ENCODE results near the gene RAX2.
"Not testable (repeated sequence)": the region's sequence is repeated elsewhere in the genome, so short reads cannot be mapped to it uniquely, and the experiment has no call there.

RAX2 gene

DNA sequence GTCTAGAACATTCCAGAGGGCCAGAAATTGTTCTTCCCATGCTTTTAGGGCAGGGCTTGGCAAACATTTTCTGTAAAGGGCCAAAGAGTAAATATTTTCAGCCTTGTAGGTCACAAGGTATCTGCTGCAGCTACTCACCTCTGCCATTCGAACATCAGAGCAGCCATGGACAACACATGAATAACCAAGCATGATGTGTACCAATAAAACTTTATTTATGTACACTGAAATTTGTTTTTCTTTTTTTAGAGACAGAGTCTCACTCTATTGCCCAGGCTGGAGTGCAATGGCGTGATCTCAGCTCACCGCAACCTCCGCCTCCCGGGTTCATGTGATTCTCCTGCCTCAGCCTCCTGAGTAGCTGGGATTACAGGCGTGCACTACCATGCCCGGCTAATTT lies 14.3 kb downstream of the RAX2 start:
- DNase-seq = not testable (repeated sequence)

DNA sequence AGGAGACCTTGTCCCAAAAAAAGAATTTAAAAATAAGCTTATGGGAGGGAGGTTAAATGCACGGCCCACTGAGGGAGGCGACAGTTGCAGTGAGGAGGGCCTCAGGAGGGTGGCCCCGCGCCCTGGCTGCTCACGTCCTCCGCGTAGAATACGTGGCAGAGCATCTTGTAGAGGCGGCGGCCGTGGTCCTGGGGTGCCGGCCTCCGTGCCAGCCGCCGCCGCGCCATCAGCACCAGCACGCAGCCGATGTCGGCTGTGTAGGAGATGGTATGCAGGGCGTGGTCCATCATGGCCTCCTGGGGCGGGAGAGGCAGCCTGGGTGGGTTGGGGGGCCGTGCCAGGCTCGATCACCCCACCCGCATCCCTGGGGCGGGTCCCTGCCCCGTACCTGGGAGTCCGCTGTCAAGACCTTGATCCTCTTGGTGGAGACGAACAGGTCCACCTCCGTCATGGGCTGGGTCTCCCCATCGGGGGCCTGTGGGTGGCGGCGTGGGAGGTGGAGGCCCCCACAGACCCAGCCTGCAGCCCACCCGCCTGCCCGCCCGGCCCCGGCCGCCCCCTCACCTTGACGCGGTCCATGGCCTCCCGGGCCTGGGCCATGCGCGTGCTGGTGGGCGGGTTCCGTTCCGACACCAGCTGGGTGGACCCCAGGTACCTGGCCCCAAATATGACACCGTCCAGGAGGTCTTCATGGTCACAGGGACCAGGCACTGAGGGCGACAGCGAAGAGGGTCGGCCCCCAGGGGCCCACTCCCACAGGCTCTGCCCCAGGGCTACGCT lies 18.2 kb downstream of the RAX2 start:
- DNase-seq = no peak

DNA sequence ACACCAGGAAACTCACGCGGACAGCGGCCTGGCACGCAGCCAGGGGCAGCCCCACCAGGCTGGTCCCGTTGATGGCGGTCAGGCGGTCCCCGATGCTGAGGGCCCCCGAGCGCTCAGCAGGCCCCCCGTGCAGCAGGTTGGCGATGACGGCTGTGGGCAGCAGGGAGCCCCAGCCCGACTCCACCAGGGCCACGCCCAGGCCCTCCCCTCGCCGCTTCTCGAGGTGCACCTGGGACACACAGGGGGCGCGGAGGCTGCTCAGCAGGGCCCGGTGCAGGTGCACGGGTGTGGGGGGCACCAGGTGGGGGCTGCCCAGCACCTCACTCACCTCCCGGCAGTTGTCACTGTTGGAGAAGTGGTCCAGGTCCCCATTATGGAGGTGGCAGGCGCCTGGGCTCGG lies 19.5 kb downstream of the RAX2 start:
- DNase-seq = no peak

DNA sequence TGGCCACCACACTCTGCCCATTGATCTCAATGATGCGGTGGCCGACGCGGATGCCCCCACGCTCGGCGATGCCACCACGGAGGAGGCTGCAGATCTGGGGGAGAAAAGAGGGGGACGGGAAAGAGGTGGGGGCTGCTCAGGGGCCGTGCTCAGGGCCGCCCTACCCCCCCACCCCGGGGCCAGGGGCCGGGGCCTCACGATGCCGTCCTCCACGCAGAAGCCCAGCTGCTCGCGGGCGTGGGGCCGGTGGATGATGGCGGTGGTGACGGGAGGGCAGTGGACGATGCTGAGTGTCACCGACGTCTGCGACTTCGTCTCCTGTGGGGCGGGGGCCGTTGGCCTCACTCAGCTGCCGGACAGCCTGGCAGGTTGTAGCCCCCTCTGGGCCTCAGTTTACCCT lies 20.8 kb downstream of the RAX2 start:
- no peak for DNase-seq

DNA sequence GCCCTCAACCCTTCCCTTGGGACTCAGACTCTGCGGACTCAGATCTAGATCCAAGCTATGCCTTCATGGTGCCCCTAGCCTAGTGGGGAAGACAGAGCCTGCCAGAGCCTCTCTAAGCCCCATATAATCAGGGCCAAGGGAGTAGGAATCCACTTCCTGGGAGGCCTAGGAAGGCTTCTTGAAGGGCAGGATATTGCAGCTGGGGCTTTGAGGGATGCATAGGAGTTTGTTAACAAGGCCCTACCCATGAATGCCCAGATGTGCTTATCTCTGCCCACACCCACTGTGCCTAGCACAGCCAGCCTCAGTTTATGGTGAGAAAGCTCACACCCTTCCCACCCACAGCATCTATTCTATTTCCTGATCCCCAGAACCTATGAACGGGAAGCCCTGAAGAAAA lies 21.8 kb downstream of the RAX2 start:
- no peak for DNase-seq

DNA sequence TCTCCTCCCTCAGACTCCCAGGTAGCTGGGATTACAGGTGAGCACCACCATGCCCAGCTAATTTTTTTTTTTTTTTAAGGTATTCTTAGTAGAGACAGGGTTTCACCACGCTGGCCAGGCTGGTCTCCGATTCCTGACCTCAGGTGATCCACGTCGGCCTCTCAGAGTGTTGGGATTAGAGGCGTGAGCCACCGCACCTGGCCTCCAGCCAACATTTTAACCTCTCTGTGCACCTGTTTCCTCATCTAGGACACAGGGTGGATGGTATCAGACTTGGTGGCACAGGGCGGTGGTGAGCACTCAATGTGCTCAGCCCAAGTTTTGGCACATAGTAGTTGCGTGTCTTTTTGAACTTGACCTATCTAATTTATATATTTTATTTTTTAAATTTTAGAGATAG lies 23.1 kb downstream of the RAX2 start:
- no peak for DNase-seq

DNA sequence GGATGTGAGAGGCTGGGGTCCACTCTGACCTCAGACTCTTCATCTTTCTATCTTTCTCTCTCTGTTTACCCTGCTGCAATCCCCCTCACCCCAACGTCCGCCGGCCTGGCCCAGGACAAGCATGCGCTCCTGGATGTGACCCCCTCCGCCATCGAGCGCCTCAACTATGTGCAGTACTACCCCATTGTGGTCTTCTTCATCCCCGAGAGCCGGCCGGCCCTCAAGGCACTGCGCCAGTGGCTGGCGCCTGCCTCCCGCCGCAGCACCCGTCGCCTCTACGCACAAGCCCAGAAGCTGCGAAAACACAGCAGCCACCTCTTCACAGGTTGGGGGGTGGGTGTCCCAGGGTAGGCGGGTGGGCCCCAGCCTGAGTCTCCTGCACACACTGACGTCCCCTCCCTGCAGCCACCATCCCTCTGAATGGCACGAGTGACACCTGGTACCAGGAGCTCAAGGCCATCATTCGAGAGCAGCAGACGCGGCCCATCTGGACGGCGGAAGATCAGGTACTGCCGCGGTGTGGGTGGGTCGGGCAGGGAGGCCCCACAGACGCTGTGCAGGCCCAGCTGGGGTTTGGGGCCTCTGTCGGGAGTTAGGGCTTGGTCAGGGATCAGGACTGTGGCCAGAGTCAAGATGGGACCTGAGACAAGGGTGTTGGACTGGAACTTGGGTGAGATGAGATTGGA lies 25.5 kb downstream of the RAX2 start:
- DNase-seq = no peak

DNA sequence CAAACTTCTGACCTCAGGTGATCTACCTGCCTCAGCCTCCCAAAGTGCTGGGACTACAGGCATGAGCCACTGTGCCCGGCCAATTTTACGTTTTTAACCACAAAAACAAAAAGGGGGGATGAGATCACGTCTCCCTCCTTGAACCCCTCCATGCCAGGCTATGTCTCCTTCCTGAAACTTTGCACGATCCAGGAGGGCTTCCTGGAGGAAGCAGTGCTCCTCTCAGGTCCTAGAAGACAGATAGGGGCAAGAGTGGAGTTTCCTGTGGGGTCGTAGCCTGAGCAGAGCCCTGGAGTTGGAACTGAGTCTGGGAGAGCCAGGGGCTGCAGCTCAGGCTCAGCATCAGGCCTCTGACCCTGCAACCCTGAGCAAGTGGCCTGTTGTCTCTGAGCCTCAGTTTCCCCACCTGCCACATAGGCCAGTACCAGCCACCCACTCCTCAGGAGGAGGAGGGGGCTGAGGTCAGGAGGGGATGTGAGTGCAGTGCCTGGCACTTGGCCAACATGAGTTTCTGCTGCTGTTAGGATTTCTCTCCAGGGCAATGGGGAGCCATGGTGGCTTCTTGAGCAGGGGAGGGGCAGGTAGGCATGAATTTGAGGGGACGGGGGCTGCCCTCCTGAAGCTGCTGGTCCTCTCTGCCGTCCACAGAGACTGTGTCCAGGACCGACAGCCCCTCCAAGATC lies 26.5 kb downstream of the RAX2 start:
- no peak for DNase-seq

DNA sequence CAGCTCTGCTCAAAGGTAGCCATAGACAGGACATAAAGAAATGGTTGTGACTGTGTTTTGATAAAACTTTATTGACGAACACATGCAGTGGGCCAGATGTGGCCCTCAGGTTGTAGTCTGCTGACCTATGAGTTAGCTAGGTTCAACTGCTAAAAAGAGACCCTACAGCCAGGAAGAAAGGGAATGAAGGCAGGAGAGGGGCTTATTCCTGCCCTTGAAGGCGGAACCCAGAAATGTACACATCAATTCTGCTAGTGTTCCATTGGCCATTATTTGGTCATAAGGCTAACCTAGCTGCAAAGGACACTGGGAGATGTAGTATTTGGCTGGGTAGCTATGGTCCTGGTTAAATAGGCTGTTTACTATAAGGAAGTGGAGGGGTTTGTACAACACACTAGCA lies 28.5 kb downstream of the RAX2 start:
- no peak for DNase-seq

DNA sequence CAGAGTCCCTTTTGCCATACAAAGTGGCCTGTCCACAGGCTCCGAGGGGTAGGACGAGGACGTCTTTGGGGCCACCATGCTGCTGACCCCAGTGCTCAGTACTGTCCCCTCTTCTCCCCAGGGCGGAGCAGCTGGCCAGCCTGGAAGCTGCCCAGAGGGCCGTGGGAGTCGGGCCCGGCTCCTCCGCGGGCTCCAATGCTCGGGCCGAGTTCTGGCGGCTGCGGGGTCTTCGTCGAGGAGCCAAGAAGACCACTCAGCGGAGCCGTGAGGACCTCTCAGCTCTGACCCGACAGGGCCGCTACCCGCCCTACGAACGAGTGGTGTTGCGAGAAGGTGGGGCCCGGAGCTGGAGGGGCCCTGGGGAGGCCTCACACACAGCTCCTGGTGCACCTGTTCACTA lies 31.6 kb downstream of the RAX2 start:
- DNase-seq = no peak

DNA sequence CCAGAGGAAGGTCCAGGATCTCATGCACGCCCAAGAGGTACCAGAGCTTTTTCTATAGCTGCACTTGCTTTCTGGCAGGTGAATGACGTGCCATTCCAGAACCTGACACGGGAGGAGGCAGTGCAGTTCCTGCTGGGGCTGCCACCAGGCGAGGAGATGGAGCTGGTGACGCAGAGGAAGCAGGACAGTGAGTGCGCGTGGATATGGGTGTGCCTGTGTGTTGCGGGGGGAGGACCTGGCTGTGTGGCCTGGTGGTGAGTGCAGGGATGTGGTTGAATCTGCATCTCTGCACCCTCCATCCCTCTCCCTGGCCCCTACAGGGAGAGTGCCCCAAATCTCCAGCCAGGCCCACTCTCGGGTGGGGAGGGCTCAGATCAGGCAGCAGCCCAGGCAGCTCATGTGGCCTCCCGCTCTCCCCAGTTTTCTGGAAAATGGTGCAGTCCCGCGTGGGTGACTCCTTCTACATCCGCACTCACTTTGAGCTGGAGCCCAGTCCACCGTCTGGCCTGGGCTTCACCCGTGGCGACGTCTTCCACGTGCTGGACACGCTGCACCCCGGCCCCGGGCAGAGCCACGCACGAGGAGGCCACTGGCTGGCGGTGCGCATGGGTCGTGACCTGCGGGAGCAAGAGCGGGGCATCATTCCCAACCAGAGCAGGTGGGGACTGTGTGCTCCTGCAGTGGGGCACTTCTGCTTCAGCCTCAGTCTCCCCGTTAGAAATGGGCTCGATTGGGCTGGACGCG lies 33.4 kb downstream of the RAX2 start:
- no peak for DNase-seq

DNA sequence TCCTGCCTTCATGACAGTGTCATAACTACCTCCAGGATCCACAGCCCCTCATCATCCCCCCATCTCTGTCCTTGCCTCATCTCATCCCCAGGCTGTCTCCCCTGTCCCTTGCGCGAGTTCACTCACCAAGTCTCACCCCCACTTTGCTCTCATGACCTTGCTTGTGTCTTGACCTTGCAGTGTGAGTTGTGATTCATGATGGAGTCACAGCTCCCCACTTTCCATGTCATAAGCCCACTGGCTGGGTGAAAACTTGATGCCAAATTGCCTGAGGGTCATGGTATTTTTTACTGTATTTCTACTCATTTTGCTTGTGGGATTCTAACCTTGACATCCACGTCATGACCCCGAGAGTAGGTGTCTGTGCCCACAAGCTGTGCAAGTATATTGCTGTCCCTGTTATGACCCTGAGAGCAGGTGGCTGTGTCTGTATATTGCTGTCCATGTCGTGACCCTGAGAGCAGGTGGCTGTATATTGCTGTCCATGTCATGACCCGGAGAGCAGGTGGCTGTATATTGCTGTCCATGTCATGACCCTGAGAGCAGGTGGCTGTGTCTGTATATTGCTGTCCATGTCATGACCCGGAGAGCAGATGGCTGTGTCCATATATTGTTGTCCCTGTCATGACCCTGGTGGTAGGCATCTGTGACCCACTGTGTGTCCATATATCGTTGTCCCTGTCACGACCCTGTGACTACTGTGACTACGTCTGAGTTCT lies 34.4 kb downstream of the RAX2 start:
- DNase-seq = no peak

DNA sequence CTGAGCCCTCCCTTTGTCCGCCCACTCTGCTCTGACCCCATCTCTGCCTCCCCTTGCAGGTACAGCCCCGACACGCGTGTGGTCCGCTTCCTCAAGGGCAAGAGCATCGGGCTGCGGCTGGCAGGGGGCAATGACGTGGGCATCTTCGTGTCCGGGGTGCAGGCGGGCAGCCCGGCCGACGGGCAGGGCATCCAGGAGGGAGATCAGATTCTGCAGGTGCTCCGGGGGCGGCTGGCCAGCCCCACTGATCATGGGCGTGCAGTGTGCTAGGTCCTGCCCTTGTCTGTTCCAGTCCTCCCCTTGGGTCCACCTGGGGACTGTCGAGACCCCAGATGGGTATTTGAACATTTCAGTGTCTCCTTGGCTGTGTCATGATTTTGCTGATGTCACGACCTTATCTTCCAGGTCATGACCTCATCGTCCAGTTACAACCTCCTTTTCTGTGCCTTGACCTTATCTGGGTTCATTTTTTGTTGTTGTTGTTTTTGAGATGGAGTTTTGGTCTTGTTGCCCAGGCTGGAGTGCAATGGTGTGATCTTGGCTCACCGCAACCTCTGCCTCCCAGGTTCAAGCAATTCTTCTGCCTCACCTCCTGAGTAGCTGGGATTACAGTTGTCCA lies 35.8 kb downstream of the RAX2 start:
- no peak for DNase-seq

DNA sequence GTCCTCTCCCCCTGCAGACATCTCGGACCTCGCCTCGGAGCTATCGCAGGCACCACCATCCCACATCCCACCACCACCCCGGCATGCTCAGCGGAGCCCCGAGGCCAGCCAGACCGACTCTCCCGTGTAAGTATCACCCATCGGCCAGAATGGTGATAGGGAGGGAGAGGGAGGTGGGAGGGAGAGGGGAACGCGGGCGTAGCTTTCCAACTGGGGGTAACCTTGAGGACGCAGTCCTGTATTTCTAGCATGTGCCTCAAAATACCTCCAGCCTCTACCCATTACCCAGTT lies 37.8 kb downstream of the RAX2 start:
- no peak for DNase-seq

DNA sequence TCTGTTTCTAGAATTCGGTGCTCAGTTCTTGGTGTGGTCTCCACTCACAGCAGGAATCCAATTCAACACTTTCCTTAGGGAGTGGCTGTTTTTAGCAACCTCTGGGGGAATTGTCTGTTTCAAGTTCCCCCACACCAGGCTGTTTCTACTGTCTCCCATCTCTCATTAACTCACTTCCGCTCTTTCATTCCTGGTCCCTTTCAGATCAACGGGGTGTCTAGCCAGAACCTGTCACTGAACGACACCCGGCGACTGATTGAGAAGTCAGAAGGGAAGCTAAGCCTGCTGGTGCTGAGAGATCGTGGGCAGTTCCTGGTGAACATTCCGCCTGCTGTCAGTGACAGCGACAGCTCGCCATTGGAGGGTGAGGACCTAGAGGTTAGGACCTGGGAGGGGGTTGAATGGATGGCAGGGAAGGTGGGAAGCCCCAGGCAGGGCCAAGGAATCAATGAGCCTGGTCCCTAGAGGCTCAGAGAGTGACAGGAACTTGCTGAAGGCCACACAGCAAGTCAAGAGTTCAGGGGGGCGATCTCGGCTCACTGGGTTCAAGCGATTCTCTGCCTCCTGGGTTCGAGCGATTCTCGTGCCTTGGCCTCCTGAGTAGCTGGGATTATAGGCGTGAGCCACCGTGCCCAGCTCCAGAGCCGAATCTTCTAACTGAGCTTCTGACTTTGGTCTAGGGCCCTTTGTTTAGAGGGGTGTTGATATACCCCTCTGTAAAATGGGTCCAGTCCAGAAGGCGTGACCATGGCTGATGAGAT lies 38.3 kb downstream of the RAX2 start:
- DNase-seq = no peak

DNA sequence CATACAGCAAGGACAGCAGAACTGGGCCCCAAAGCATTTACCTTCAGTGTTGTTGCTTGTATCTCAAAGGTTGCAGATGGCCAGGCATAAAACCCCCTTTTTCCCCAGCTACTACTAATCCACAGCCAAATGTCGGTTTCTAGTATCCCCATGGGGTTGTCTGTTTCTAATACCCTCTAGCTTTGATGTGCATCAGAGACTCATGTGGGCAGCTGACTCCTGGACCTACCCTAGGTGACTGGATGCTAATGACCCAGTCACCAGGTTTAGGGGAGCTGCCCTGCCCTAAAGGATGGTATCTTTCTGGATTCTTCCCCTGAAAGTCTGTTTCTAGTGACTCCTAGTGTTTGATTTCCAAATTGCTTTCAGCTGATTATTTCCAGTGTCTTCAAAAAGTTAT lies 39.9 kb downstream of the RAX2 start:
- no peak for DNase-seq

DNA sequence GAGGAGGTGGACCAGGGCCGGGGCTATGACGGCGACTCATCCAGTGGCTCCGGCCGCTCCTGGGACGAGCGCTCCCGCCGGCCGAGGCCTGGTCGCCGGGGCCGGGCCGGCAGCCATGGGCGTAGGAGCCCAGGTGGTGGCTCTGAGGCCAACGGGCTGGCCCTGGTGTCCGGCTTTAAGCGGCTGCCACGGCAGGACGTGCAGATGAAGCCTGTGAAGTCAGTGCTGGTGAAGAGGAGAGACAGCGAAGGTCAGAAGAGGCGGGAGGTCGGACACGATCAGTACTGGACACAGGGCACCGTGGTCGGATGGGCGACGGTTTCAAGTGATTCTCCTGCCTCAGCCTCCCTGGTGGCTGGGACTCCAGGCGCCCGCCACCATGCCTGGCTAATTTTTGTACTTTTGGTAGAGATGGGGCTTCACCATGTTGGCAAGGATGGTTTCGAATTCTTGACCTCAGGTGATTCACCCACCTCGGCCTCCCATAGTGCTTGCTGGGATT lies 41.5 kb downstream of the RAX2 start:
- DNase-seq = no peak

DNA sequence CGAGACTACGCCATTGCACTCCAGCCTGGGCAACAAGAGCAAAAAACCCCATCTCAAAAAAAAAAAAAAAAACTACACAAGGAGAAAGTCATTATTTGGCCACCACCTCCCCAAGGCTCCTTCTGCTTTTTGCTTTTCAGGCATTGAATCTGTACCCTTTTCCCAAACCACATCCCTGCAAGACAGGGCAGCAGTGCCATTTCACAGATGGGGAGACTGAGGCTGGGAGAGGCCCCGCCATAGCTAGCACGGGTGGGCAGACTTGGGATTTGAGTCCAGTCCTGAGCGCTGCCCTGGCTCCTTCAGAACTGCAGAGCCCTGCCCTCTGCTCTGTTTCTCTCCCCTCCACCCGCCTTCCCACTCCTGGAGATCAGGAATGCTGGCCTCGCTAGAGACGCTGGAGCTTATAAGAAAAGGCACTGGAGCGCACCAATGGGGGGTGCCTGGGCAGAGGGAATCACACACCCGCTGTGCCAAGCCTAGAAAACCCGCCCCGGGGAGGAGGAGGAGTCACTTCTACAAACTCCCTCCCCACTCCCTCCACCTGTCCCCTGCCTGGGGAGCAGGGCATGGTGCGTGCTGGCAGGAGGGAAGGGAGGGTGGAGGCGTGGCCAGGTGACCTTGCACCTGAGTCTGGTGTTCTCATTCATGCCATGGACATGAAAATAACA lies 46.3 kb downstream of the RAX2 start:
- no peak for DNase-seq

DNA sequence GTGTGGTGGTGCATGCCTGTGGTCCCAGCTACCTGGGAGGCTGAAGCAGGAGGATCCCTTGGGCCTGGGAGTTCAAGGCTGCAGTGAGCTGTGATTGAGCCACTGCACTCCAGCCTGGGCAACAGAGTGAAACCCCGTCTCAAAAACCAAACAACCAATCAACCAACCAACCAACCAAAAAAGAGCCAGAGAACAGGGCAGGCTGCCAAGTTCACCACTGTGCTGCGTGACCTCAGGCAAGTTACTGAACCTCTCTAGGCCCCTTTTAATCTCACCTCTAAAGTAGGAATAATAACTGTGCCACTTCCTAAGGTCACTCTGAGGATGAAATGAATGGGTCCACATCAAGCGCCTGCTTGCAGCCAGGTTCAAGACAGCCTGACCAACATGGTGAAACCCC lies 46.9 kb downstream of the RAX2 start:
- DNase-seq = no peak

DNA sequence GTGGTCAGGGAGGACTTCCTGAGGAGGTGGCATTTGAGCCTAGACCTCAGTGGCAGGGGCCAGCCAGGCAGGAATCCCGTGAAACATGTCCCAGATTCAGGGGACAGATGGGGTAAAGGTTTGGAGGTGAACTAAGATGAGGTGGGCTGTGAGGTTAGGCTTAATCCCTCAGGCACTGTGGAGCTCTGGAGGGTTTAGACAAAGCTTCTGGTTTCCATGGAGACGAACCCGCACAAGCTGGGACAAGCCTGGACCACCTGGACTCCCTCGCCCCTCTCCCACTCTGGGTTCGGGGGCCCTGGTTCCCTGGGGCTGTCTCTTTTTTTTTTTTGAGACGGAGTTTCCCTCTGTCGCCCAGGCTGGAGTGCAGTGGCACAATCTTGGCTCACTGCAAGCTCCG lies 48.1 kb downstream of the RAX2 start:
- DNase-seq = no peak

DNA sequence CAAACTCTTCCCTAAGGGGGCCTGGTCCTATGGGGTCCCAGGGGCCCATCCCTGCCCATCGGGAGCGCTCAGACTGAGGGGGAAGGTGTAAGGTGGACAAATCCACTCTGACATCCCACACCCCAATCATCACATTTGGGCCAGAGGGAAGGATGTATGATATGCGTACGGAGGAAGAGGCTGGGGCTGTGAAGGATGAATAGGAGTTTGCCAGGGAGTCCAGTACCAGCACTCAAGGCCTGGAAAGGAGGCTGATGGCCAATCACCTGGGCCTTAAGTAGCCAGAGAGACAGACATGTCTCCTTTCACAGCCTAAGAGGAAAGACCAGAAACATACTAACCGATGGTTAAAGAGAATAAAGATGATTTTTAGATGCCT lies 48.9 kb downstream of the RAX2 start:
- no peak for DNase-seq
